Measurements from ENCODE around the gene CAPZA1. TPM values are rescaled to one million over a fixed set of nuclear protein-coding genes. Genes with fewer than 3 reads are reported as not detected.
"Not testable (repeated sequence)": the region's sequence is repeated elsewhere in the genome, so short reads cannot be mapped to it uniquely, and the experiment has no call there.

CAPZA1 gene
- total RNA-seq = 263 and 306 TPM in 2 replicates

GRCh38 chr1:112619518-112620376, at the start of gene CAPZA1:
TSS of gene CAPZA1 (plus strand) at chr1:112619832. CDS start at chr1:112619845, 13 bp downstream.
- DNase-seq (ENCODE audit: low read depth, low spot score) = peak; percentile 75

DNA sequence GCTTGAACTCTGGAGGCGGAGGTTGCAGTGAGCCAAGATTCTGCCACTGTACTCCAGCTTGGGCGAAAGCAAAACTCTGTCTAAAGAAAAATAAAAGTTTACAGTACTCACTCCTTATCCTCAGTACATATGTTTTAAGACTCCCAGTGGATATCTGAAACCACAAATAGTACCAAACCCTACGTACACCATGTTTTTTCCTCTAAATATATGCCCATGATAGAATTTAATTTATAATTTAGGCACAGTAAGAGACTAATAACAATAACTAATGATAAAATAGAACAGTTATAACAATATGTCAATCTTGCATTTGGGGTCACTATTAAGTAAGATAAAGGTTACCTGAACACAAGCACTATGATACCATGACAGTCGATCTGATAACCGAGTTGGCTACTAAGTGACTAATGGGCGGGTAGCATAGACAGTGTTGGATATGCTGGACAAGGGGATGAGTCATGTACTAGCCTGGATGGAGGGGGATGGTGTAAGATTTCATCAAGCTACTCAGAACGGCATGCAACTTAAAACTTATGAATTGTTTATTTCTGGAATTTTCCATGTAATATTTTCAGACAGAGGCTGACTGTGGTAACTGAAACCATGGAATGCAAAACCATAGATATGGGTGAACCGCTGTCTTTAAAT, 44.4 kb upstream of the CAPZA1 start:
- DNase-seq (ENCODE audit: low read depth, low spot score) = peak; percentile 10

GRCh38 chr1:112576240-112576639, 43.4 kb upstream of the CAPZA1 start:
- DNase-seq (ENCODE audit: low read depth, low spot score) = no peak

GRCh38 chr1:112579801-112580510, 39.7 kb upstream of the CAPZA1 start:
- no peak for DNase-seq (ENCODE audit: low read depth, low spot score)

GRCh38 chr1:112581586-112582192, 37.9 kb upstream of the CAPZA1 start:
- DNase-seq (ENCODE audit: low read depth, low spot score) = no peak

DNA sequence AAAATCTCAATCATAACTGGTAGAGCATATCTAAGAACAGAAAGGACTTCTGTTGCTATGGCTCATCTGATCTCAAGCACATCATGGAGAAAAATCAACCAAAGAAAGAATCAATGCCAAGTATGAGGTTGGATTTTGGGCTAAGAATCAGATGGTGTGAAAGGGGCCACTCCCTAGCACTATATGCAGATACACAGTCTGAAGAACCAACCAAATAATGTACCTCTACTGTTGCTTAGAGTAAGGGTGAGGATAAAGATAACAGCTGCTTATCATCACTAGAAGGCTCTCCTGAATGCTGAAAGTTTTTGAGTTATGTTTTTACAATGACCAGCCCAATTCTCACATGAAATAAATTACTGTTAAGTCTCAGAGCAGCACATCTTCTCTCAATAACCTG, 36.3 kb upstream of the CAPZA1 start:
- no peak for DNase-seq (ENCODE audit: low read depth, low spot score)

DNA sequence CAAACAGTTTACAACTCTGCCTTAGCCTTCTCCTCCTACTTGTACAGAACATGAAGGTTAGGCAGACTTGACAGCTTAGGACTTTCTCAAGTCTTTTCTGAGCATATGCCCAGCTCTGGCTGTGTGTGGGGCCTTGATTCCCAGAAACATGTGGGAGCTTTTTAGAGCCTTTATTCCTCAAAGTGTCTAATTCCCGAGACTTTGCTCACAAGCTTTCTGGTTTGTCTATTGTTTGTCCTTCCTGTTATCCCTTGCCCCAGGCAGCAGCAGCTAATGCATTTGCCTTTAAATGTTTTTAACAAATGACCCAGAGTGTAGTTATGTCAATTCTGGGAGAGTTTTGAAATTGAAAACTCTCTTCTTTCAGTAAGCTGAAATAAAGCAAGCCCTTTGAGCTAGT, 29.9 kb upstream of the CAPZA1 start:
- DNase-seq (ENCODE audit: low read depth, low spot score) = no peak

DNA sequence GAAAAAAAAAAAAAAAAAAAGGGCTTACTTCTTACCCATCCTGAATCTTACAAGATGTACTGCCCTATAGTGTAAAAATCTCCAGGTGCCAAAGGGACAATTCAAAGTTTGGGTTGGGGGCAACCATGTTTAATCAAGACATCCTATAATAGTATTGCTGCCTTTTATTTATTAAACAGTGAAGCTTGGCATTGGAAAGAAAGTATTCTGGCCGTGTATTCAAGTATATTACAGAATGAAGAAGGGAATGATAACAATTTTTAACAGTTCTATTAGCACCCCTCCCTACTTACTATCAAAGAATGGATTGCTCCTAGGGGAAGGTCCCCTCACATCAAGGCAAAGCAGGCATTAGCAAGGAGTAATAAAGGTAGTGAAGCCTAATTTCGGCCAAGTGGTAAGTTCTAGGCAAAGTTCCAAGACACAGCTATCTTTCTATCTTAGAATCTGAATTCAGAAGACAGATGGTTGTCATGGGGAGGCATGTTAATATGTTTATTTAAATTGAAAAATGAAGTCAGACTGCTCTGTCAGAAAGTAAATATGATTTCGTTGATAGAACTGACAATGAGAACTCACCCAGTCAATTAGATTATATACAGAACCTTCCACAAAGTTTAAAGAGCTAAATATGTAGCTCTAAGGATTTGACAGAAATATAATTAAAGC, 25.3 kb upstream of the CAPZA1 start:
- no peak for DNase-seq (ENCODE audit: low read depth, low spot score)

DNA sequence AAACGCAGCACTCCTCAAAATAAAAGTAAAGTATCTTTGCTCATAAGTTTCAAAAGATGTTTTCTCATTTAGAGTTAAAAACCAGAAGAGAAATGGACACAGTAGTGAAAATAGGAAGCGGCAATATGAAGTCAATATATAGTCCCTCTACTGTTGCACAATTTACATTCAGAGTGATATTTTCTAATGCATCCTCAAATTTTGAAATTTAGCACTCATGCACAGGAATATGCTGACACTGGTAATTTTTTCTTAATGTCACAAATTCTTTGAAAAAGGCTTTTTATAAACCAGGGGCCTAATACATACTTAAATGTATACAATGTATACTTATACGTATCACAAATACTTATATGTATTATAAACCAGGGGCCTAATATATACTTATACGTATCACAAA, 20.2 kb upstream of the CAPZA1 start:
- DNase-seq (ENCODE audit: low read depth, low spot score) = no peak

GRCh38 chr1:112603012-112603411, 16.6 kb upstream of the CAPZA1 start:
- DNase-seq (ENCODE audit: low read depth, low spot score) = no peak

DNA sequence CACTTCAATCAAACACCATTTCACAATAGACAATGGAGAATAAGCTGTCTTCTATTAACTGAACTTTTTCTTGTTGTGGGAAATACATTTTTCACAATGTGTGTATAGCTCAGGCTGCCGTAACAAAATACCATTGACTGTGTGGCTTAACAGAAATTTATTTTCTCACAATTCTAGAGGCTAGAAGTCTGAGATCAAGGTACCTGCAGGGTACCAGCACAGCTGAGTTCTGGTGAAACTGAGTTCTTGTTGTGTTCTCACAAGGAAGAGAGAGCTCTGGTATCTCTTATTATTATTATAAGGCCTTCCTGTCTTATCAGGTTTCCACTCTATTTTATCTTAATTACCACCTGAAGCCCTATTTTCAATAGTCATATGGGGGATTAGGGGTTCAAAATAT, 16.1 kb upstream of the CAPZA1 start:
- no peak for DNase-seq (ENCODE audit: low read depth, low spot score)

DNA sequence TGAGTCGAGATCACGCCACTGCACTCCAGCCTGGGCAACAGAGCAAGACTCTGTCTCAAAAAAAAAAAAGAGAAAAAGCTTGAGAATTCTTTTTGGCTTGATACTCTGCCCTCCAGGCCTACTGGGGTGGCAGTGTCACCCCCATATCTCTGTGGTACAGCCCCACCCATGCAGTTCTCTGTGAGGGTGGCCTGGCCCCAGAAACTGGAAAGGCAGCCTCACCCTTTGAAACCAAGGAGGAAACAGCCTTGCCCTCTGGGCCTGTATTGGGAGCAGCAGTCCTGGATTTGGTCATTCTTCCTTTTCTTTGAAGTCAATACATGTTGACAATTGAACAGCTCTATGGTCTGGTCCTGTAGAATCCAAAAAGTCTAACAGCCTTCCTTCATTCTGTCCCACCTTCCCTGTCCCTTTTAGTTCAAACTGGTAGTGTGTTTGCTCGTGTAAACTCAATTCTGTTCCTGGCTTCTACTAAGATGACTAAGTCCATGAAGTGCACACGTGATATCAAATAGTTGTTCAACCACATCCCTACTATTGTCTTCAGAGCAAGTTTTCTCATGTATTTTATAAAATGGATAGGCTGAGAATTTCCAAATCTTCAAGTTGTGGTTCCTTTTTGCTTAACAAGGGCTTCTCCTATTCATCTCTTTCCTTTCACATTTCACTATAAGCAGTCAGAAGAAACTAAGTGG, 13.9 kb upstream of the CAPZA1 start:
- no peak for DNase-seq (ENCODE audit: low read depth, low spot score)

DNA sequence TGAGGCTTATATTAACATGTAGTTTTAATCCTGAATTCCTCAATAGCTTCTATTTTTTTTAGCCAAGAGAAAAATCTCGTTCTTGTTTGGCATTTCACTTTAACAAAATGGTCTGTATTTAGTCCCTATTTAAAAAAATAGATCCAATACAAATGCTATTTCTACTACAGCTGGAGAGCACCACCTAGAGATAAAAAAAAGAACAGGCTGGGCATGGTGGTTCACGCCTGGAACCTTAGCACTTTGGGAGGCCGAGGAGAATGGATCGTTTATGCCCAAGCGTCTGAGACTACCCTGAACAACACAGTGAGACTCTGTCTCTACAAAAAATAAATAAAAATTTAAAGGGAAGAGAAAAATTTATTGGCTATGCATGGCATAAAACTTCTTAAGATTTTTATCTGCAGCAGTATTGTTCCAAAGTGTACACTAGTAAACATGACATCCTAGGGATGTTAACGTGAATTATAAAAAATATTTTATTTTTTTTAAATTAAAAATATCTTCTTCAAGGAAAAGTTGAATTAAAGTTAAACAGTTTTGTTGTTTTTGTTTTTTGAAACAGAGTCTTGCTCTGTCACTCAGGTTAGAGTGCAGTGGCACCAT, 5.1 kb upstream of the CAPZA1 start:
- DNase-seq (ENCODE audit: low read depth, low spot score) = no peak

GRCh38 chr1:112618114-112618720, 1.4 kb upstream of the CAPZA1 start:
- DNase-seq (ENCODE audit: low read depth, low spot score) = no peak

DNA sequence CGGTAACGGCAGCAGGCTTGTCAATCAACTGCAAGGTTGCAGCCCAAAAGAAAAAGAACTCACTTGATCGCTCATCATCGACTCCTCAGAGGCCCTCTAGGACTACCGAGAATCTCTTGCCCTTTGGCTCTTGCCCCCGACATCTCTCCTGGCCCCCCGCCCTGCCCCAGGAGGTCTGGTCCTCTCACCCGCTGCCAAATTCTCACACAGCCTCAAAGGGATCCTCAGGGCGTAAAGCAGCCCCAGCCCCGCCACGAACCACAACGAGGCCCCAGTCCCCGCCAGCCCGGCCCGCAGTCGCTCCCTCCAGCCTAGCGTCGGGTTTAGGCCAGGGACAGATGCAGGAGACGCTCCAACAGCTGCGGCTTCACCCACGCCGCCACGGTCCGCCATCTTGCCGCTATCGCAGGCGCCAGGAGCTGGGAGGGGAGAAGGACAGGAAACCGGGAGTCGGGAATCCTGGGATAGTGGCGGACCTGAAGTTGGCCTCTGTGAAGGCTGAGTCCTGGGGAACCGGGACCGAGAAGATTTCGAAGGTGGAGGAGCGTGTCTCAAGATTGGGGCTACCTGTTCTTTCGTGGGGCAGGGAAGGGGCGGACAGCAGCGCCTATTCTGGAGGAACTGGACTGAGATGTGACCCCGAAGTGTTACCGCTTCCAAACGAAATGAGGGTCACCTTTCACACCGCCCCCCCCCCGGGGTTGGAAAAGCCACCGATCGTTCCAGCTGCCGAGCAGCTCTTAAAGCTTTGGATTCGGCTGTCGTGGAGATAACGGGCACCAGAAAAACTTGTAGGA, 713 bp upstream of the CAPZA1 start, which contains the start of gene ST7L:
Gene ST7L (minus strand): TSS at position 421 of the 797 bp plus-strand sequence. CDS start 28 bp downstream, at position 393.
- DNase-seq (ENCODE audit: low read depth, low spot score) = no peak

GRCh38 chr1:112620377-112620695, 704 bp downstream of the CAPZA1 start:
- no peak for DNase-seq (ENCODE audit: low read depth, low spot score)

DNA sequence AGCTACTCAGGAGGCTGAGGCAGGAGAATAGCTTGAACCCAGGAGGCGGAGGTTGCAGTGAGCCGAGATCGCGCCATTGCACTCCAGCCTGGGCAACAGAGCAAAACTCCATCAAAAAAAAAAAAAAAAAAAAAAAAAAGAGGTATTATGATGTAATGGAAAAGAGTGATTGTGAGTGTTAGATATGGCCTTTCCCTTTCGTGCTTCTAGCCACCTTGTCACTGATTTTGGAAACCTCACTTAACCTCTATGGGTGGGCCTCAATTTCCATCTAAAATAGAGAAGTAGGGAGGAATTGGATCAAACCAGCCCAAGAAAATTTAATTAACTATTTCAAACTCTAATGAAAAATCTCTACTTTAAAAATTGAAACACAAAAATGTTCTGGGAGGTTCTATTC, 4.9 kb downstream of the CAPZA1 start:
- not testable (repeated sequence) for DNase-seq (ENCODE audit: low read depth, low spot score)

GRCh38 chr1:112625696-112626095, 6.1 kb downstream of the CAPZA1 start:
- no peak for DNase-seq (ENCODE audit: low read depth, low spot score)

- DNase-seq (ENCODE audit: low read depth, low spot score) = no peak
Measured at GRCh38 chr1:112626193-112626592, 6.6 kb downstream of the CAPZA1 start.

Measured in pulmonary artery endothelial cell (primary cell).